IMR-90 (cell line): Measurements from ENCODE around the gene GTF2H1. TPM values are rescaled to one million over a fixed set of nuclear protein-coding genes. Genes with fewer than 3 reads are reported as not detected.

Source experiments
- ATAC-seq: fragments of 200-7000 bp; cut with Tn5 transposase; 2 replicates; pipeline ENCODE4 v1.9.1; 2020; ENCODE audit warnings: low read depth, mild to moderate bottlenecking, moderate library complexity
- BruUV-seq: library from RNA; stranded (reverse); fragments of 400-500 nt; replicated peaks from 2 replicates; lab custom pipeline; 2021; lab: Mats Ljungman, UMichigan
- CTCF ChIA-PET: fragments of 300-600 bp; formaldehyde crosslinking; extraction: SDS; loops from one replicate; lab custom pipeline; 2021; ENCODE audit warnings: antibody characterized with exemption; lab: Yijun Ruan, JAX
- POLR2A ChIA-PET: fragments of 300-600 bp; sonication (Branson Sonifier 250); formaldehyde crosslinking; loops from one replicate; lab custom pipeline; 2022; ENCODE audit warnings: antibody characterized with exemption; ENCODE audit not compliant: unreplicated experiment; lab: Charles Lee
- DNase-seq: peaks from one replicate; pipeline ENCODE4 v3.0.0; 2013
- H2AFZ ChIP-seq: replicated peaks from 2 replicates; pipeline ENCODE3; 2013; ENCODE audit warnings: low read length, mild to moderate bottlenecking; ENCODE audit not compliant: poor library complexity
- H2AK5ac ChIP-seq: 2 replicates; pipeline ENCODE4 v1.6.1; 2013; ENCODE audit warnings: low read depth, low read length, inconsistent platforms
- H2AK9ac ChIP-seq: replicated peaks from 2 replicates; pipeline ENCODE3; 2013; ENCODE audit warnings: mild to moderate bottlenecking, low read depth, low read length, moderate library complexity; ENCODE audit not compliant: poor library complexity
- H2BK120ac ChIP-seq: 2 replicates; pipeline ENCODE4 v1.6.1; 2013; ENCODE audit warnings: low read depth, low read length, inconsistent platforms
- H2BK15ac ChIP-seq: 3 replicates; pipeline ENCODE4 v1.6.1; 2013; ENCODE audit warnings: low read depth, low read length, inconsistent platforms
- H2BK20ac ChIP-seq: 2 replicates; pipeline ENCODE4 v1.6.1; 2013; ENCODE audit warnings: low read depth, mild to moderate bottlenecking, inconsistent platforms, low read length, moderate library complexity
- H2BK5ac ChIP-seq: 2 replicates; pipeline ENCODE4 v1.6.1; 2013; ENCODE audit warnings: mild to moderate bottlenecking, low read depth, low read length, inconsistent platforms; ENCODE audit not compliant: poor library complexity, severe bottlenecking
- H3K14ac ChIP-seq: replicated peaks from 2 replicates; pipeline ENCODE4 v1.6.1; 2013; ENCODE audit warnings: low read depth, low read length, inconsistent platforms
- H3K18ac ChIP-seq: 2 replicates; pipeline ENCODE4 v1.6.1; 2013; ENCODE audit warnings: low read depth, low read length, control low read depth
- H3K23ac ChIP-seq: 2 replicates; pipeline ENCODE4 v1.6.1; 2013; ENCODE audit warnings: low read depth, low read length, inconsistent platforms
- H3K27ac ChIP-seq: 2 replicates; pipeline ENCODE4 v1.5.1; 2013; ENCODE audit warnings: mild to moderate bottlenecking, control low read depth, low read length; ENCODE audit not compliant: insufficient read depth
- H3K27me3 ChIP-seq: 2 replicates; pipeline ENCODE4 v1.6.1; 2013; ENCODE audit warnings: low read length; ENCODE audit not compliant: control insufficient read depth, insufficient read depth
- H3K36me3 ChIP-seq: 2 replicates; pipeline ENCODE4 v1.6.1; 2013; ENCODE audit warnings: low read length, mixed read lengths; ENCODE audit not compliant: control insufficient read depth, insufficient read depth
- H3K4ac ChIP-seq: 2 replicates; pipeline ENCODE4 v1.6.1; 2013; ENCODE audit warnings: low read depth, low read length, inconsistent platforms
- H3K4me1 ChIP-seq: 2 replicates; pipeline ENCODE4 v1.6.1; 2013; ENCODE audit warnings: low read length, mixed read lengths; ENCODE audit not compliant: control insufficient read depth, insufficient read depth
- H3K4me2 ChIP-seq: 2 replicates; pipeline ENCODE4 v1.6.1; 2013; ENCODE audit warnings: low read depth, mild to moderate bottlenecking, control low read depth, low read length, moderate library complexity
- H3K4me3 ChIP-seq: 2 replicates; pipeline ENCODE4 v1.5.1; 2013; ENCODE audit warnings: low read depth, mild to moderate bottlenecking, control low read depth, low read length, moderate library complexity; ENCODE audit not compliant: insufficient read depth
- H3K56ac ChIP-seq: 2 replicates; pipeline ENCODE4 v1.6.1; 2013; ENCODE audit warnings: low read length, inconsistent platforms; ENCODE audit not compliant: insufficient read depth; ENCODE audit errors: extremely low read depth
- H3K79me1 ChIP-seq, 2 experiments: 2 replicates each; pipeline ENCODE4 v1.6.1; 2013; ENCODE audit warnings: low read length in 2 of 2, inconsistent platforms in 1 of 2, low read depth in 1 of 2
- H3K9ac ChIP-seq: 2 replicates; pipeline ENCODE4 v1.6.1; 2013; ENCODE audit warnings: low read depth, low read length, control low read depth
- H3K9me1 ChIP-seq: 2 replicates; pipeline ENCODE4 v1.6.1; 2013; ENCODE audit warnings: low read length, inconsistent platforms; ENCODE audit not compliant: insufficient read depth
- H3K9me3 ChIP-seq: 2 replicates; pipeline ENCODE4 v1.6.1; 2013; ENCODE audit warnings: low read length; ENCODE audit not compliant: control insufficient read depth, insufficient read depth
- H4K20me1 ChIP-seq: 2 replicates; pipeline ENCODE4 v1.6.1; 2013; ENCODE audit warnings: low read length, inconsistent platforms; ENCODE audit not compliant: insufficient read depth
- H4K5ac ChIP-seq: 2 replicates; pipeline ENCODE4 v1.6.1; 2013; ENCODE audit warnings: mild to moderate bottlenecking, low read depth, low read length, control low read depth
- H4K8ac ChIP-seq, 2 experiments: 2 replicates each; pipeline ENCODE4 v1.6.1; 2013; ENCODE audit warnings: low read depth in 2 of 2, low read length in 2 of 2, control low read depth in 1 of 2, inconsistent platforms in 1 of 2
- H4K91ac ChIP-seq: 2 replicates; pipeline ENCODE4 v1.6.1; 2013; ENCODE audit warnings: low read depth, low read length, inconsistent platforms; ENCODE audit not compliant: insufficient read depth
- FOS ChIP-seq: fragments of 150-350 bp; IDR thresholded peaks from 2 replicates; pipeline ENCODE4 v1.6.1; 2016; ENCODE audit warnings: low read depth, low read length
- WGBS, 2 experiments: methylation state at CpG; one replicate each; pipeline versions ENCODE4 v1.1.5 to v1.1.7; 2013; ENCODE audit warnings: missing lambda C conversion rate in 2 of 2; ENCODE audit not compliant: insufficient read length in 1 of 2; ENCODE audit errors: extremely low coverage in 2 of 2; 5-methylcytosine and 5-hydroxymethylcytosine counted together
- dilution Hi-C: fragments of 300-500 bp; cut with HindIII; formaldehyde crosslinking; loops from one replicate; pipeline ENCODE4 v1.14.3; 2018; ENCODE audit warnings: low sequenced_read_pairs; ENCODE audit not compliant: unreplicated experiment
- in situ Hi-C: fragments of 300-500 bp; cut with MboI; formaldehyde crosslinking; loops from 3 replicates; pipeline ENCODE4 v1.14.3; 2019; ENCODE audit warnings: low sequenced_read_pairs, inconsistent platforms, mixed read lengths
- intact Hi-C: fragments of 100-400 bp; cut with micrococcal nuclease; formaldehyde crosslinking; loops from 2 replicates; pipeline ENCODE4 v1.10.0; 2022
- polyA plus RNA-seq, 3 experiments: library from polyadenylated mRNA; depleted of rRNA; stranded (reverse); fragments of >200 nt; gene quantifications; 2 replicates each; pipeline ENCODE4 v1.2.3, GENCODE V29; 2012; ENCODE audit warnings: low replicate concordance in 1 of 3
- total RNA-seq: library from RNA; depleted of rRNA; stranded (reverse); fragments of >200 nt; gene quantifications from 2 replicates; pipeline ENCODE4 v1.2.3, GENCODE V29; 2012

GTF2H1 gene
- total and polyA plus RNA-seq, 2 of the 4 experiments (the other 2 are of a cell fraction): 25.0 to 67.0 TPM

- in situ Hi-C loops: no loop called here
- Histone ChIP-seq H2AK5ac (no peak overlapping the region), H3K4ac (no peak overlapping the region), H2AK9ac (no peak overlapping the region), H4K91ac (no peak overlapping the region), H3K79me1 (no peaks in the 10 kb centered on the region), H3K56ac (no peak overlapping the region), H4K8ac (no peak overlapping the region), H3K9ac (no peak overlapping the region), H3K4me2 (no peak overlapping the region), H2BK15ac (no peak overlapping the region), H2BK5ac (no peak overlapping the region), H3K36me3 (no peaks in the 10 kb centered on the region), H3K27ac (no peak overlapping the region), H2BK120ac (no peak overlapping the region), H3K18ac (no peak overlapping the region), H2AFZ (no peak overlapping the region), H3K27me3 (no peaks in the 10 kb centered on the region), H4K5ac (no peak overlapping the region), H3K4me1 (peaks cover 13% of the 10 kb centered on the region), H4K20me1 (peaks cover 4% of the 10 kb centered on the region; the same call in 1 of the 2 replicates), H3K4me3 (no peak overlapping the region), H3K14ac (no peak overlapping the region), H2BK20ac (no peak overlapping the region), H3K9me1 (peaks cover 9% of the 10 kb centered on the region), H3K9me3 (no peaks in the 10 kb centered on the region), H3K23ac (no peak overlapping the region)
- intact Hi-C loops: no loop called here
- ChIA-PET POLR2A (no interaction called here), CTCF (interaction anchor here (0.7 kb wide), 1 partner anchor 205 kb away, joined by 3 read pairs; no protein-coding TSS in a partner anchor)
- dilution Hi-C loops: no loop called here
- no peak for ATAC-seq
- no peak for DNase-seq
- WGBS, 2 experiments: 100% methylated on average over 2 of the region's 2 CpGs; no CpG with 5 or more reads in 1 of the 2 experiments
- no TSS peak for BruUV-seq
- TF ChIP-seq FOS: no peak
Measured at GRCh38 chr11:18379201-18379600, 56.8 kb downstream of the GTF2H1 start.
